K562 (cell line): Measurements from ENCODE around the gene ZNF484.
"Not testable (repeated sequence)": the region's sequence is repeated elsewhere in the genome, so short reads cannot be mapped to it uniquely, and the experiment has no call there.

Experiments
- ARHGAP35 ChIP-seq: fragments of 450-650 bp; IDR thresholded peaks from 2 replicates; pipeline ENCODE4 v1.6.1; 2018; ENCODE audit not compliant: partially characterized antibody
- YY1 ChIP-seq, 3 experiments: IDR thresholded peaks; 2 replicates each; pipeline ENCODE4 v1.6.1; 2011; ENCODE audit warnings: low read length in 2 of 3, mild to moderate bottlenecking in 2 of 3, moderate library complexity in 2 of 3, borderline replicate concordance in 1 of 3, control low read depth in 1 of 3, low read depth in 1 of 3; ENCODE audit not compliant: insufficient read depth in 3 of 3, insufficient replicate concordance in 2 of 3, control insufficient read depth in 1 of 3, insufficient read length in 1 of 3; ENCODE audit errors: extremely low read depth in 1 of 3
- TF ChIP-seq, protein P1 (sequence below): fragments of 150-350 bp; IDR thresholded peaks from 2 replicates; pipeline ENCODE4 v1.6.1; 2014; ENCODE audit warnings: low read depth, mild to moderate bottlenecking, low read length, borderline replicate concordance

- TF ChIP-seq ARHGAP35; YY1 (IDR thresholded peaks at IDR 0.05; ENCODE audit: borderline replicate concordance in 1 of 3, control insufficient read depth in 1 of 3, extremely low read depth in 1 of 3, insufficient read depth in 3 of 3, insufficient read length in 1 of 3, insufficient replicate concordance in 2 of 3, low read depth in 1 of 3, low read length in 2 of 3): not testable (repeated sequence)
- TF ChIP-seq, protein P1, sequence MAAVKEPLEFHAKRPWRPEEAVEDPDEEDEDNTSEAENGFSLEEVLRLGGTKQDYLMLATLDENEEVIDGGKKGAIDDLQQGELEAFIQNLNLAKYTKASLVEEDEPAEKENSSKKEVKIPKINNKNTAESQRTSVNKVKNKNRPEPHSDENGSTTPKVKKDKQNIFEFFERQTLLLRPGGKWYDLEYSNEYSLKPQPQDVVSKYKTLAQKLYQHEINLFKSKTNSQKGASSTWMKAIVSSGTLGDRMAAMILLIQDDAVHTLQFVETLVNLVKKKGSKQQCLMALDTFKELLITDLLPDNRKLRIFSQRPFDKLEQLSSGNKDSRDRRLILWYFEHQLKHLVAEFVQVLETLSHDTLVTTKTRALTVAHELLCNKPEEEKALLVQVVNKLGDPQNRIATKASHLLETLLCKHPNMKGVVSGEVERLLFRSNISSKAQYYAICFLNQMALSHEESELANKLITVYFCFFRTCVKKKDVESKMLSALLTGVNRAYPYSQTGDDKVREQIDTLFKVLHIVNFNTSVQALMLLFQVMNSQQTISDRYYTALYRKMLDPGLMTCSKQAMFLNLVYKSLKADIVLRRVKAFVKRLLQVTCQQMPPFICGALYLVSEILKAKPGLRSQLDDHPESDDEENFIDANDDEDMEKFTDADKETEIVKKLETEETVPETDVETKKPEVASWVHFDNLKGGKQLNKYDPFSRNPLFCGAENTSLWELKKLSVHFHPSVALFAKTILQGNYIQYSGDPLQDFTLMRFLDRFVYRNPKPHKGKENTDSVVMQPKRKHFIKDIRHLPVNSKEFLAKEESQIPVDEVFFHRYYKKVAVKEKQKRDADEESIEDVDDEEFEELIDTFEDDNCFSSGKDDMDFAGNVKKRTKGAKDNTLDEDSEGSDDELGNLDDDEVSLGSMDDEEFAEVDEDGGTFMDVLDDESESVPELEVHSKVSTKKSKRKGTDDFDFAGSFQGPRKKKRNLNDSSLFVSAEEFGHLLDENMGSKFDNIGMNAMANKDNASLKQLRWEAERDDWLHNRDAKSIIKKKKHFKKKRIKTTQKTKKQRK = not testable (repeated sequence)
Measured at GRCh38 chr9:92905137-92905536, 27.3 kb upstream of the ZNF484 start.
